22Rv1 (cell line): ENCODE data around the gene GPATCH1.

Source experiments
- H3K27ac ChIP-seq: fragments of 450-650 bp; 2 replicates; pipeline ENCODE4 v1.5.1; 2017
- CTCF ChIP-seq: fragments of 450-650 bp; IDR thresholded peaks from 2 replicates; pipeline ENCODE4 v1.5.1; 2017; ENCODE audit warnings: mild to moderate bottlenecking
- ZFX ChIP-seq: fragments of 450-650 bp; IDR thresholded peaks from 2 replicates; pipeline ENCODE4 v1.6.1; 2017; ENCODE audit warnings: antibody characterized with exemption, borderline replicate concordance

Gene GPATCH1

GRCh38 chr19:33055718-33056117 is 25.3 kb upstream of the GPATCH1 start:
- H3K27ac ChIP-seq: peak overlapping the region; percentile 58
- TF ChIP-seq CTCF (no peak), ZFX (no peak)

GRCh38 chr19:33060586-33060985 is 20.4 kb upstream of the GPATCH1 start:
- TF ChIP-seq ZFX (no peak), CTCF (no peak)

GRCh38 chr19:33062902-33063301 is 18.1 kb upstream of the GPATCH1 start:
- no peak for TF ChIP-seq CTCF
- H3K27ac ChIP-seq: no peak overlapping the region

More at GRCh38 chr19:33060586-33060985, 20.4 kb upstream of the GPATCH1 start:
- no peak overlapping the region for H3K27ac ChIP-seq

- H3K27ac ChIP-seq: no peak overlapping the region
- no peak for TF ChIP-seq ZFX
- TF ChIP-seq CTCF: no peak
Measured at GRCh38 chr19:33063356-33063752, 17.6 kb upstream of the GPATCH1 start.

GRCh38 chr19:33063753-33064457 is 17.1 kb upstream of the GPATCH1 start:
- no peak for TF ChIP-seq ZFX
- no peak for TF ChIP-seq CTCF
- H3K27ac ChIP-seq: peak overlapping the region; percentile 18; the same call in 1 of the 2 replicates

GRCh38 chr19:33064458-33064791 is 16.6 kb upstream of the GPATCH1 start:
- peak overlapping the region; percentile 18; the same call in 1 of the 2 replicates for H3K27ac ChIP-seq
- TF ChIP-seq ZFX (no peak), CTCF (no peak)

GRCh38 chr19:33064792-33065550 is 16.0 kb upstream of the GPATCH1 start, which contains the start of gene RHPN2:
TSS of gene RHPN2 (minus strand) at chr19:33064888. CDS start at chr19:33064852, 36 bp downstream.
- H3K27ac ChIP-seq: peak within 1 kb of the TSS; percentile 18; the same call in 1 of the 2 replicates
- TF ChIP-seq CTCF (no peak), ZFX (no peak)
